ENCODE results near the gene SLC9A7. TPM values are rescaled to one million over a fixed set of nuclear protein-coding genes. Genes with fewer than 3 reads are reported as not detected.
"Not testable (repeated sequence)": the region's sequence is repeated elsewhere in the genome, so short reads cannot be mapped to it uniquely, and the experiment has no call there.

SLC9A7 gene
- polyA plus RNA-seq, 2 of the 4 experiments (the other 2 are of a cell fraction), result 9.8 to 21.1 TPM

GRCh38 chrX:46788902-46789301 is 30.0 kb upstream of the SLC9A7 start:
- no peak for FAIRE-seq
- no peak overlapping the region for H3K4me2 ChIP-seq
- TF ChIP-seq KDM5A (IDR thresholded peaks at IDR 0.05) (no peak), MAFK (IDR thresholded peaks at IDR 0.05; ENCODE audit: partially characterized antibody) (peak; percentile 13), CHD2 (IDR thresholded peaks at IDR 0.05; ENCODE audit: low read length, partially characterized antibody) (no peak), HEYL (CRISPR knock-in tag; IDR thresholded peaks at IDR 0.05) (no peak)
- WGBS (ENCODE audit: missing lambda C conversion rate), result 77% methylated on average over 4 of the region's 4 CpGs
- no peaks in the 10 kb centered on the region for H3K9me3 ChIP-seq
- no peak for DNase-seq (ENCODE audit: low read depth in 1 of 2, low spot score in 1 of 2)
- ChIA-PET POLR2A (no interaction called here), CTCF (interaction anchor here (3.3 to 11.3 kb wide), 2 partner anchors 8 to 28 kb away, joined by 8 to 183 read pairs; partner anchors contain the start of gene SLC9A7)
- no peak overlapping the region for H3K4me3 ChIP-seq
- H3K27ac ChIP-seq, result peak overlapping the region in 1 of 2 experiments; percentile 35; a peak in 2 of 6 replicates
- H3K4me1 ChIP-seq, result peaks cover 27% of the 10 kb centered on the region
- no peak for ATAC-seq

GRCh38 chrX:46784437-46784836 is 25.5 kb upstream of the SLC9A7 start:
- DNase-seq (ENCODE audit: low read depth in 1 of 2, low spot score in 1 of 2); ATAC-seq; POLR2A ChIA-PET; H3K4me3 ChIP-seq; H3K4me1 ChIP-seq; FAIRE-seq; H3K4me2 ChIP-seq; H3K9me3 ChIP-seq: not testable (repeated sequence)
- 0 out of 6 replicates have a peak overlapping the region, but pooled peaks of 1 of the 2 experiments have one; percentile 10 for H3K27ac ChIP-seq
- CTCF ChIA-PET, result interaction anchor here (6.4 to 8.7 kb wide), 2 partner anchors 12 to 24 kb away, joined by 35 to 40 read pairs; partner anchors contain the start of gene SLC9A7

- WGBS (ENCODE audit: missing lambda C conversion rate), result 76% methylated on average over 4 of the region's 4 CpGs
- peaks cover 16% of the 10 kb centered on the region for H3K4me1 ChIP-seq
- H3K4me3 ChIP-seq, result no peak overlapping the region
- H3K27ac ChIP-seq, result no peak overlapping the region; a peak in 1 of 6 replicates
- ChIA-PET POLR2A (no interaction called here), CTCF (interaction anchor here (0.7 to 8.7 kb wide), 4 partner anchors 10 to 347 kb away, joined by 4 to 40 read pairs (median 20); partner anchors contain the start of gene SLC9A7)
- DNase-seq (ENCODE audit: low read depth in 1 of 2, low spot score in 1 of 2), result no peak
- no peak for FAIRE-seq
- H3K9me3 ChIP-seq, result no peaks in the 10 kb centered on the region
- ATAC-seq, result no peak
- H3K4me2 ChIP-seq, result no peak overlapping the region
- TF ChIP-seq HMGXB4 (CRISPR knock-in tag; IDR thresholded peaks at IDR 0.05; ENCODE audit: borderline replicate concordance) (no peak), RNF2 (IDR thresholded peaks at IDR 0.05; ENCODE audit: borderline replicate concordance, low read depth) (no peak), JUN (IDR thresholded peaks at IDR 0.05) (no peak), SREBF2 (IDR thresholded peaks at IDR 0.05) (no peak), HES2 (IDR thresholded peaks at IDR 0.05) (no peak), CBX8 (IDR thresholded peaks at IDR 0.05) (no peak), EHMT2 (IDR thresholded peaks at IDR 0.05; ENCODE audit: low read depth) (no peak), ESRRA (IDR thresholded peaks at IDR 0.05; ENCODE audit: borderline replicate concordance, low read length) (no peak), FOXS1 (CRISPR knock-in tag; IDR thresholded peaks at IDR 0.05) (no peak), RARB (CRISPR knock-in tag; IDR thresholded peaks at IDR 0.05) (no peak), POLR2AphosphoS2 (conservative IDR thresholded peaks at IDR 0.05; ENCODE audit: low read length) (no peak), HEYL (CRISPR knock-in tag; IDR thresholded peaks at IDR 0.05) (no peak), ZSCAN20 (CRISPR knock-in tag; IDR thresholded peaks at IDR 0.05) (no peak), CHD2 (IDR thresholded peaks at IDR 0.05; ENCODE audit: low read length, partially characterized antibody) (no peak), HDAC2 (IDR thresholded peaks at IDR 0.05) (no peak), FOSL2 (IDR thresholded peaks at IDR 0.05) (no peak), FOSL2 (CRISPR knock-in tag; IDR thresholded peaks at IDR 0.05) (no peak), MYC (IDR thresholded peaks at IDR 0.05; ENCODE audit: borderline replicate concordance, low read length) (no peak), RFX5 (IDR thresholded peaks at IDR 0.05) (no peak), NR3C1 (IDR thresholded peaks at IDR 0.05) (no peak)
Observed at GRCh38 chrX:46782034-46782433, 23.1 kb upstream of the SLC9A7 start.
